IPS-18c (cell line): Measurements from ENCODE around the gene MCOLN2.

Experiments
- H3K4me3 ChIP-seq: 2 replicates; pipeline ENCODE4 v1.7.0; 2013; ENCODE audit warnings: low read depth, mild to moderate bottlenecking, low read length, moderate library complexity; ENCODE audit not compliant: insufficient read depth
- H3K9me3 ChIP-seq: one replicate; pipeline ENCODE4 v1.6.1; 2013; ENCODE audit warnings: mild to moderate bottlenecking, low read length, moderate library complexity; ENCODE audit not compliant: control insufficient read depth, insufficient read depth

Gene MCOLN2

DNA sequence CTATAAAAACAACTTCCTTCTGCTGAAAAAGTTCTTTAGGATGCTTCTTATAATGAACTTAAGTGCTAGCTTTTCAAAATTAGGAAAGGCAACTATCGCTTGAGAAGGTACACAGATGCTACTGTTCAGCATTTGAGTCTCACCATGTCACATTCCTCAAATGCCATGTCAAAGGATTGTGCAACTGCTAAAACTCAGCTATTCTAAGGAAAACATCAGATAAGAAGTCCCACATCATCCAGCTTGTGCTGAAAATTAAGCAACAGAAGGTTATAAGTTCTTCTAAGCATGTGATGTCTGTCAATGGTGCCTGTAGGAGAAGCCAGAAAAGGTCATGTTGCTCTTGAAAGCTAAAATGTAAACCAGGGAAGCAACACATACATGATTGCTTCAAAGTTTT lies 36.5 kb downstream of the MCOLN2 start:
- H3K9me3 ChIP-seq, result peaks cover 4% of the 10 kb centered on the region
- no peak overlapping the region for H3K4me3 ChIP-seq

DNA sequence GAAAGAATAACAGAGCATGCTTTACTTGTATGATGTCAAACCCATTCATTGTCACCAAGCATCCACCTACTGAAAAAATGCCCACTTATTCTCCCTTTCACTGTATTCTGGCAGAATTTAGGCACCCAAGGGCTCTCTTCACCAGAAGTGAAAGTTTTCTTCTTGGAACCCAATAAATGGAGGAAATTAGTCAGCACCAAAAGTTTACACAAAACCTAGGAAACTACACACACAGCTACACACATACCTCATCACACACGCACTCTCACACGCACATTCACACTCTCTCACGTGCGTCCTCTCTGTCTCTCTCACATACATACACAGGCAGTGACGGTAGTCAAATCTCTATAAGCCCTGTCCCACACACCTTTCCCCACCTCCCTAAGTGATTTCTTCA lies 37.6 kb downstream of the MCOLN2 start:
- no peak overlapping the region for H3K4me3 ChIP-seq
- H3K9me3 ChIP-seq, result no peaks in the 10 kb centered on the region

DNA sequence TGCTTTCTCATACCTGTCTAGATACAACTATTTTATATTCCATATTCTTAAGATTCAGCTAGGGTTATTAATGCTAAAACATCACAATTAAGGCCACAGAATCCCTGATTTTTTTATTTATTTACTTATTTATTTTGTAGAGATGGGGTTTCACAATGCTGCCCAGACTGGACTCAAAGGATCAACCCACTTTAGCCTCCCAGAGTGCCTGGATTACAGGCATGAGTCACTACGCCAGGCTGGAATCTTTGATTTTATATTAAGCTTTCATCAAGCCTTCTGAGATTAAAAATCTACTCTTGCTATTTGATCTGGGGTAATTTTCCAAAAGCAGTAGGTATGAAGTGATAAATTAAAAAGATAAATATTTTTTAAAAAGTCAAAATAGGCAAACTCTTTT lies 38.9 kb downstream of the MCOLN2 start:
- no peaks in the 10 kb centered on the region for H3K9me3 ChIP-seq

DNA sequence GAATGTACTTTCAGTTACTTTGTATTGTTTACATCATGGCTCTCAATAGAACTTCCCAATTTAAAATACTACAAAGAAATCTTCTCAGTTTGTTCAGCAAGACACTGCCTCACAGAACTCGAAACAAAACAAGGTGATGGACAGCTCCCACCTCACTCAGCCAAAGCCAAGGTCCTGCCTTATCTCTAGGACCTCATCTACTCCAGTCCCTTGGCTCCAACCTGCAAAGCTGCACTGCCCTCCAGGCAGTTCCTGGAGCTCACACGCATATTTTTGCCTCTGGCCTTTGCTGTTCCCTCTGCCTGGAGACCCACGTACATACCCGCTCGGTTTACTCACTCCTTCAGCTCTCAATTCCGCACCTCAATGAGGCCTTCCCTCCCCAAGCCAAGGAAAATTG lies 40.3 kb downstream of the MCOLN2 start:
- Histone ChIP-seq H3K9me3 (no peaks in the 10 kb centered on the region), H3K4me3 (no peak overlapping the region)

More for the DNA sequence above, 38.9 kb downstream of the MCOLN2 start:
- no peak overlapping the region for H3K4me3 ChIP-seq

DNA sequence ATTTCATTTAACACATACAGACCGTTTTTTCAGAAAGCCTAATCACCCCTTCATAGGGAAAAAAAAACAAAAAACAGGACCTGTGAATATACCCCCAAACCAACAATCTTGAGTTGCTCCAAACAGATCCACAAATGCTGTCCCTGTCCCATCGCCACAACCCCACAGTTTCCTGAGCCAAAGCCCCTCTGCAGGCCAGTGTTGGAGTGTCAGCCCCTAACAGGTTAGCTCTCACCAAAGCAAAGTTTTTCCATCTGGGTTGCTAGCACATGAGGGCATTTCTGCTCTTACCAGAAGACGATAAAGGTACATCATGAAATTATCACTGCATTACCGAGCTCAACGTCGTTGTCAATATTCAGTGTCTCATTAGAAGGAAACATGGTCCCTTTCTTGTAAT lies 40.8 kb downstream of the MCOLN2 start:
- H3K9me3 ChIP-seq, result no peaks in the 10 kb centered on the region
- H3K4me3 ChIP-seq, result no peak overlapping the region

DNA sequence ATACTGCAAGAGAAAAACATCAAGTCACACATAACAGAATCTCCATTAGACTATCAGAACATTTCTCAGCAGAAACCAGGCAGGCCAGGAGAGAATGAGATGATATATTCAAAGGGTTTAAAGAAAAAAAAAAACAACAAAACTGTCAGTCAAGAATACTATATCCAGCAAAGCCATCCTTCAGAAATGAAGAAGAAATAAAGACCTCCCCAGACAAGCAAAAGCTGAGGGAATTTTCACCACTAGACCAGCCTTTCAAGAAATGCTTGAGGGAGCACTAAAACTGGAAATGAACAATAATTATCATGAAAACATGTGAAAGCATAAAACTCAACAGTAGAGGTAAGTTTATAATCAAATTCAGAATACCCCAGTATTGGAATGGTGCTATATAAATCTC lies 47.2 kb downstream of the MCOLN2 start:
- no peak overlapping the region for H3K4me3 ChIP-seq
- H3K9me3 ChIP-seq, result no peaks in the 10 kb centered on the region

DNA sequence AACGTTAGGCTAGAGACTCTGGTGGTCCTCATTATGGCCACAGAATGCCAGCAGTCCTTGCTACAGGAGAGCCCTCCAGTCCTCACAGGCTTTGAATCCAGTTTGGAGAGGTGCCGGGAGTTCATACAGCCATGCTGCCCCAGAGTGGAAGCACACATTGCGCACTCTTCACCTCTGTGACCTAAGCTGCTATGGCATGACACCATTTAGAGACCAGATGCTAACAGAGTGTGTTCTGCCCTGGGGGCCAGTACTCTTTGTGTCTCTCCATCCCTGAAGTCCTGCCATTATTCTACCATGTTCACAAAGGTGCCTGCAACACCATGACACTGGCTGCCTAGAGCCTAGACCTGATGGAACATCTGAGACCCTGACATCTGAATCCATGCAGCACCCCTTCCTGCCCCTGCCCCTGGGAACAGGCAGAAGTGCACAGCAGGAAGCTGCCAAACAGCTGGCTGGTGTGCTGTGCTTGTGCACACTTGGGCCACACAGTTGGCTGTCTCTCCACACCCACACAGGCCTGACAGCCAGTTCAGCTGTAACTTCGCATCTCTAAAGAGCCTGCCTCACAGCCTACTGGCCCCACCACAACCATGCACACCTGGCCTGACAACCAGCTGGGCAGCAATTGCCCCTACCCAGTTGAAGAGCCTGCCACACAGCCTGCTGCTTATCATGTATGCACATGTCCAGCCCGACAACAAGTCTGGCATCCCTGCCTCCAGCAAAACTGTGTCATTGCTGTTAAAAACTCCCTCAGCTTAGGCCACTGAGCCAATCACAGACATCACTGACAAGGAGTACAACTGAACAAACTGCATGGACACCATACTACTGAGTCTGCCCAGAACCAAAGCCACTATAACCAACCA lies 49.1 kb downstream of the MCOLN2 start:
- Histone ChIP-seq H3K4me3 (no peak overlapping the region), H3K9me3 (no peaks in the 10 kb centered on the region)

DNA sequence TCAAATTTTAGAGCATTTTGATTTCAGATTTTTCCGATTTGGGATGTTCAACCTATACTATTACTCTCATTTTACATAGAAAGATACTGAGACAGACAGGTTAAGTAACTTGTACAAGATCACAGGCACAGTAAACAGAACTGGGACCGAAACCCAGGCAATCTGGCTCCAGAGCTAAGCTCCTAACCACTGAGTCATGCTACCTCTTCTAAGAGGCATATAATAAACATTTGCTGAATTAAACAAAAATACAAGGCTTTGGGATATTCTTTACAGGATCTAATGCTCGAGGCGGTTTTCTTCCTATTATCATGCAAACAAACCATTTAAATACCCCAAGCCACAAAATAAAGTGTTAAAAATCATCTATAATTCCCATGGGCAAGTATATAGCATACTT lies 50.3 kb downstream of the MCOLN2 start:
- Histone ChIP-seq H3K9me3 (no peaks in the 10 kb centered on the region), H3K4me3 (no peak overlapping the region; the same call in 1 of the 2 replicates)

DNA sequence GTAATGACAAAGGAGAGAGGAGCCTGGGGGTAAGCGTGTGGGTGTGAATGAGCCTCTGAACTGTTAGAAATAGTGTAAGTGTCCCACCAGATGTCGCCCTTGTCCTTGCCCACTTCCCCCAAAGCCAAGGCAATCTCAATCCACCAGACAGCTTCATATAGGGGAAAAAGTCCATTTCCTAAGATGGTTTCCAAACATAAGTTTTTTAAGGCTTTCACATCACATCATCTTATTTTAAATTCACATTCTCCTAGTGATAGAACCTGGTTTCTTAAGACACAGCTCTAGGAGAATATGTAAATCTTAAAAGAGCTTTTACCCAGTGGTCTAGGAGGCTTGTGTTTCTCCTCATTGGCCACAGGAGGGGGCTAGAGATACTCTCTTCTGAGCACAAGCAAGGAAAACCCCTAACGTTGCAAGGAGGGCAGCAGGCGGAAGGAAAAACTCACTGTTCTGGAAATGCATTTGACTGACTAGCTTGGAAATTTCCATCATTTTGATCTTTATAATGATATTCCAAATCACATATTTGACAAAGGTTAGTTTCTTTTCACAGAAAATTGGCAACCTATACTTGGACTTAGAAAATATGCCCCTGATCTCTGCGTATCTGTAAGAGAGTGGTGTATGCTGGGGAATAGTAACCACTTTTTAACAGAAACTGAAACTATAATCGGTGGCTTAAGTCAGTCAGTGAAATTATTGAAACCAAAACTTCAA lies 52.0 kb downstream of the MCOLN2 start:
- no peak overlapping the region for H3K4me3 ChIP-seq
- H3K9me3 ChIP-seq, result no peaks in the 10 kb centered on the region

DNA sequence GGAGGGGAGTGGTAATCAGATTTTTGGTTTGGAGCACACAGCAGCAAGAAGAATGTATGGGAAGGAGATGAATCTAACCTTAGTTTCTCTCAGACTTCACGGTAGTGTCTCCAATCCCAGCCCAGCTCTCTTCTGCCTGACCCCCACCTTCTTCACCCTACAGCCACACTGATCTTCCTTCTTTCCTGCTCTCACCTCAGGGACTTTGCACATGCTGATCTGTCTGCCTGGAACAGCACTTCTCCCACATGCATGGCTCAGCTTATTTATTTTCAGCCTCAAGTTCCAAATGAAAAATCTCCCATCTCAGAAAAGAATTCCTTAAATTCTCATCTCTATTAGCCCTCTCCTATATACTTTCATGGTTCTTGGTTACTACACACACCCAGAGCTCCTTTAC lies 55.1 kb downstream of the MCOLN2 start:
- Histone ChIP-seq H3K9me3 (no peaks in the 10 kb centered on the region), H3K4me3 (no peak overlapping the region)

DNA sequence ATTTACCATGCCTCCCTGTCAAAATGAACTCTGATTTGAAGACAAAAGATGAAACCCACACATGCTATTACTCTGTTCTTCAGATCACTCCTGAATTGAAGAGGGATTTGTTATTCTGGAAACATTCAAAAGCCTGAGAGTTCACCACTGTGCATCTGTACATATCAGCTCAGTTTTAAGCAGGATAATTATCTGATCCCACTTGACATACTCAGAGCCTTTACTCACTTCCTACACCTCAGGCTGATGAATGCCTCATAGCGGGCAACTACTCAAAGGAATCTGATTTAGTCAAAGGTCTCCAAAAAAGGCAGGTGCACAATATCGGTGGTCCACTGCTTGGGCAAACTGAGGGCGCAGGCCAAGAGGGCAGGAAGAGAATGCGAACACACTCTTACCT lies 56.4 kb downstream of the MCOLN2 start:
- no peak overlapping the region for H3K4me3 ChIP-seq
- no peaks in the 10 kb centered on the region for H3K9me3 ChIP-seq

DNA sequence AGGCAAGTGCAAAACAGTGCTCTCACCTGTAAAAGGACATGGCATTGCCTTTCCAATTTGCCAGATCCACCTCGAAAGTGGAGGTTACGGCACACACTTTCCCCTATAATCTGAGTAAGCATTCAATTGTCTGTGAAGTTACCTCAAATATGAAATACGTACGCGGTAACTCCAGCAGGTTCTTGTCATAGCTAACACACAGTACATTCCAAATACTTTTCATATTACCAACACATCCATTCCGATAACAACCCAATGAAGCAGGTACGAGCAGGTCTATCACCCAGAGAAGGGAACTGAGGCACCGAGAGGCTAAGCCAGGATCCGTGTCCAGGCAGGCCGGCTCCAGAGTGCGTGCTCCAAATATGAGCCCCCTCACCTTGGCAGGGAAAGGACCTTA lies 57.2 kb downstream of the MCOLN2 start:
- Histone ChIP-seq H3K9me3 (no peaks in the 10 kb centered on the region), H3K4me3 (no peak overlapping the region)

DNA sequence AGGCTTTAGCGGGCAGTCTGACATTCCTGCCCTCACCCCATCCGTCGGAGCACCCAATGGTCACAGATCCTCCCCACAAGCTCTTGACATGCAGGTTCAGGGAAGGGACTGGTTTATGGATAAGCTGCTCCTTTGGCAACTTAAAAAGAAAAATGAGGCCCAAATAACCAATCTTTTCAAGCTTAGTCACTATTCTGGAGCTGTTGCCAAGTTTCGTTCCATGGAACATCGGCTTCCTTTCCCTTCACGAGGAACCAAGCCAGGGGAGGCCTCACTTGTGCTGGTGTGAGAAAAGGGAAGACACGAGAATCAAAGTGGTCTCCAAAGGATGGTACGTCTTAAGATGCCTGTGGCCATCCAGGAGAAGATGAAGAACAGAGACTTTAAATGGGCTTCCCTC lies 57.8 kb downstream of the MCOLN2 start:
- Histone ChIP-seq H3K4me3 (no peak overlapping the region), H3K9me3 (no peaks in the 10 kb centered on the region)

DNA sequence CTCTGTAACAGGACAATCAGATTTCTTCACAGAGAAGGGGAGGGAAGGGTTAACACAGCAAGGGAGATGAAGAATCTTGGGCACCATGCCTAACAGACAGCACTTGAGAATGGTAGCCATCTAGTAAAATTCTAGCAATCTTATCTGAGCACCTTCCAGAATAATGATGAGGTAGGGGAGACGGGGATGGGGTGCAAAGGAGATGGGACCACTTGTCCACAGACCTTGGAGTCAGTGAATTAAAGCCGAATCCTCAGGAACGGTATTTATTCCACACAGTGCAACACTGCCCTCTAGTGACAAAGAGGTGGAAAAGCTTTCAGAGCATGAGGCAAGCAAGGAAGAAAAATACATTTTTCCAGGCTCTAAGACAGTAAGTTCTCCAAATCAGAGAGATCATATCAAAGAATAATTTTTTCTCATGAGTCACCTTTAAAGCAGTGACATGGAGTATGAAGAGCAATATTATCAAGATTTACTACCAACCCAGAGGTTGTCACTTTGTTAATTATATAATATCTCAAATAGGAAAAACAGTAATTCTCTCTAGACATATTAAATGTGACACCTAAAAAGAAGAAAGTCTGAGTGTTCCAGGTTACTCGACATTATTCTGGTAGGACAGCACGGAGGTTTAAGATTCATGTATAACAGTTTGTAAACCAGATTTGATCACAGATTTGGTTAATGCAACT lies 60.6 kb downstream of the MCOLN2 start:
- H3K4me3 ChIP-seq, result no peak overlapping the region
- no peaks in the 10 kb centered on the region for H3K9me3 ChIP-seq

DNA sequence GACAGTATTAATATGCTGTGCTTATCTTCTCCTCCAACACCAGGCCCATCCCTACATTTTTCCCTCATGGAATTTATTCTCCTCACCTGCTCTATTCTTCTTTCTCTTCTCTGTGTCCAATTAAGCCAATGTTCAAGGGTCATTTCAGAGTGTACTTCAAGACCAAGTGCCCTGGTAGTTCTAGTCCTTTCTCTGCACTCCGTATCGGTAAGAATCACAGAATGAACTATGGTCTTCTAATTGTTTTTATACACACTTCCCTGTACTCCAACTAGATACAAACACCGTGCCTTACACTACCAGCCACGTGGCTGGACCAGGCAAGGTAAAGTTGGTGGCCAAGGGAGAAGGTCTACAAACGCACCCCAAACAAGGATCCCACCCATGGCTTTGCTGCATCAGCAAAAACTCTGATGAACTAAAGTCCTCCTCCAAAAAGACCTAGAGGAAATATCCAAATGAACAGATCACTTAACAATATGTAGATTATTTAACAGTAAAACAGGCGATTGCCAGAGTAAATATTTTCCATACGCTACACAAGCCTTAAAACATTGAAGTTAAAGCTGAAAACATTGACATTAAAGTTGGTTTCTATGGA lies 63.8 kb downstream of the MCOLN2 start:
- no peak overlapping the region for H3K4me3 ChIP-seq

DNA sequence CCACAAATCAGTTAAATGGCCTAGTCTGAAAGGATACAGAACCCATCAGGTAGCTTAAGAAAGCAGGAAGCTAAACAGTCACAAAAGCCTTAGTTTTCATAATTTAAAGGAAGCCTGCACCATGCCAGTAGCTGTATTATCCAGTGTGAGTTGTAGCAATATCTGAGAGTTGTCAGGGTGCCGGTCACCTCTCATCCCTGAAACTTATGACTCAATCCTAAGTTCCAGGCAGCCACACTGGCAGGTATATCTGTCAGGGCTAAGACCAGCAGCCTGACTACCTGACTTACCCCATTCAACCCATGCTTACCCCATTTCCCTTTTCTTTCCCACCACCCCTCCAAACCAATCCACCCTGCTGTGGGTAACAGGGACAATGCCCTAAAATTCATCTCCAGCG lies 66.1 kb downstream of the MCOLN2 start:
- Histone ChIP-seq H3K4me3 (no peak overlapping the region), H3K9me3 (no peaks in the 10 kb centered on the region)

More for the DNA sequence above, 63.8 kb downstream of the MCOLN2 start:
- no peaks in the 10 kb centered on the region for H3K9me3 ChIP-seq

DNA sequence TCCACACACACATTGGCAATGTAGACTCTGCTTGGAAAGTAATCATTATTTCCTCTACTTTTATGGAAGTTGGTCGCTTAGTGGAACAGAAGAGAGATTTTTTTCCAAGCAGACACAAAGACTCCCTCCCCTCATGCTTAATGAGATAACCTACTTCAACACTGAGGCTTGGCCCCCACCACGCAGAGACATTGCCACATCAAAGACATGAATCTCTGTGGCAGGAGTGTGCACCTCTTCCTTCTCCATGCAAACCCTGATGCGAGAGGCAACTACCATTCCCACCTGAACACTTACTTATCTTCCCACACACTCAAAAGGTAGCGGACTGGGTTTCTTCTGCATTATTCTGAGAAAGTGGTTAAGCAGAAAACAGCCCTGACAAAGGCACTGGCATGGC lies 66.6 kb downstream of the MCOLN2 start:
- Histone ChIP-seq H3K9me3 (no peaks in the 10 kb centered on the region), H3K4me3 (no peak overlapping the region)
